ENCODE measurements around the gene CD109. TPM values are rescaled to one million over a fixed set of nuclear protein-coding genes. Genes with fewer than 3 reads are reported as not detected.

Gene CD109
- total and polyA plus RNA-seq, 2 of the 4 experiments (the other 2 are of a cell fraction) = 3.6 to 5.0 TPM

- no peak overlapping the region for H3K4me3 ChIP-seq (ENCODE audit: insufficient read depth, low read depth, low read length)
These were observed 159.2 kb downstream of the CD109 start for GRCh38 chr6:73854998-73855718.

More at GRCh38 chr6:73854998-73855718, 159.2 kb downstream of the CD109 start:
- Histone ChIP-seq H2BK15ac (ENCODE audit: low read depth, low read length) (no peak overlapping the region), H3K18ac (ENCODE audit: low read depth, low read length) (no peak overlapping the region), H3K4ac (ENCODE audit: low read depth, low read length) (no peak overlapping the region), H3K9me3 (ENCODE audit: control insufficient read depth, insufficient read depth, low read length) (peaks cover 2% of the 10 kb centered on the region; the same call in 1 of the 2 replicates), H2BK120ac (ENCODE audit: low read depth, low read length) (no peak overlapping the region), H3K9me1 (ENCODE audit: insufficient read depth, low read length) (no peaks in the 10 kb centered on the region; the same call in 1 of the 2 replicates), H3K4me1 (ENCODE audit: control insufficient read depth, insufficient read depth, low read length) (peaks cover 4% of the 10 kb centered on the region), H2BK20ac (ENCODE audit: low read depth, low read length) (no peak overlapping the region), H4K5ac (ENCODE audit: low read depth, low read length) (no peak overlapping the region), H3K79me1 (ENCODE audit: low read depth in 1 of 2, low read length in 2 of 2) (no peaks in the 10 kb centered on the region), H3K14ac (replicated peaks; ENCODE audit: low read depth, low read length) (no peak overlapping the region), H2AK9ac (replicated peaks; ENCODE audit: low read depth, low read length, poor library complexity) (no peak overlapping the region), H3K27me3 (ENCODE audit: control insufficient read depth, insufficient read depth, low read length) (no peaks in the 10 kb centered on the region), H3K56ac (ENCODE audit: extremely low read depth, insufficient read depth, low read length) (no peak overlapping the region), H4K91ac (ENCODE audit: insufficient read depth, low read depth, low read length) (no peak overlapping the region), H3K4me2 (ENCODE audit: low read depth, low read length) (peak overlapping the region; percentile 57; the same call in 1 of the 2 replicates), H4K8ac (ENCODE audit: low read depth in 2 of 2, low read length in 2 of 2) (no peak overlapping the region; a peak in 1 of 4 replicates), H4K20me1 (ENCODE audit: insufficient read depth, low read length) (no peaks in the 10 kb centered on the region), H3K23ac (ENCODE audit: low read depth, low read length) (no peak overlapping the region), H3K9ac (ENCODE audit: low read depth, low read length) (no peak overlapping the region; the same call in 1 of the 2 replicates), H2AFZ (replicated peaks; ENCODE audit: low read length, poor library complexity) (no peak overlapping the region), H3K36me3 (ENCODE audit: control insufficient read depth, insufficient read depth, low read length) (no peaks in the 10 kb centered on the region), H2AK5ac (ENCODE audit: low read depth, low read length) (no peak overlapping the region), H3K27ac (ENCODE audit: insufficient read depth, low read length) (no peak overlapping the region), H2BK5ac (ENCODE audit: low read depth, low read length, poor library complexity, severe bottlenecking) (no peak overlapping the region)
- ATAC-seq (ENCODE audit: low read depth) = peak; percentile 53; the same call in 1 of the 2 replicates
- peak; percentile 73 for DNase-seq
- dilution Hi-C loops (cut with HindIII; ENCODE audit: low sequenced_read_pairs, unreplicated experiment) = no loop called here
- no TSS peak for BruUV-seq (replicated peaks)
- in situ Hi-C loops (cut with MboI; ENCODE audit: low sequenced_read_pairs) = loop anchor here (10.0 kb wide), 1 partner anchor 1360 kb away; no protein-coding TSS in a partner anchor
- intact Hi-C loops (cut with micrococcal nuclease) = loop anchor here (1.0 to 5.0 kb wide), 4 partner anchors 112 to 1354 kb away; no protein-coding TSS in a partner anchor
- TF ChIP-seq RFX5 (IDR thresholded peaks at IDR 0.05; ENCODE audit: low read depth, low read length) = no peak
- peak; percentile 86 for TF ChIP-seq CTCF (conservative IDR thresholded peaks at IDR 0.05; ENCODE audit: low read depth, low read length)
- peak; percentile 78 for TF ChIP-seq RAD21 (IDR thresholded peaks at IDR 0.05; ENCODE audit: low read length)
- TF ChIP-seq NFE2L2 (IDR thresholded peaks at IDR 0.05; ENCODE audit: low read depth, low read length) = no peak
- peak; percentile 87 for TF ChIP-seq CEBPB (IDR thresholded peaks at IDR 0.05; ENCODE audit: low read depth, low read length)
- TF ChIP-seq SMC3 (IDR thresholded peaks at IDR 0.05; ENCODE audit: low read depth, low read length) = peak; percentile 69
- ChIA-PET POLR2A (ENCODE audit: unreplicated experiment) (no interaction called here), CTCF (interaction anchor here (0.7 to 0.9 kb wide), 4 partner anchors 113 to 1354 kb away, joined by 3 read pairs; no protein-coding TSS in a partner anchor)
- WGBS, 2 experiments (ENCODE audit: extremely low coverage in 2 of 2, insufficient read length in 1 of 2) = no CpG with 5 or more reads among the region's 5 CpGs

Measured in IMR-90 (cell line).